K562 (cell line): ENCODE data around the gene SLC30A1. TPM values are rescaled to one million over a fixed set of nuclear protein-coding genes. Genes with fewer than 3 reads are reported as not detected.

ENCODE experiments used
- ARID1B ChIP-seq: fragments of 450-650 bp; IDR thresholded peaks from 2 replicates; pipeline ENCODE4 v1.6.1; 2016; ENCODE audit warnings: antibody characterized with exemption, mild to moderate bottlenecking, inconsistent platforms
- CREB5 ChIP-seq: fragments of 250-450 bp; sonication (Bioruptor Pico); IDR thresholded peaks from 2 replicates; pipeline ENCODE4 v1.5.0; 2020; ENCODE audit warnings: mild to moderate bottlenecking
- FOS ChIP-seq: IDR thresholded peaks from 3 replicates; pipeline ENCODE4 v1.6.1; 2011; ENCODE audit not compliant: insufficient read length; ENCODE audit errors: extremely low read depth
- HDAC1 ChIP-seq, 2 experiments: fragments of 450-650 bp; IDR thresholded peaks; 2 replicates each; pipeline ENCODE4 v1.6.1; 2016 to 2017; ENCODE audit warnings: inconsistent platforms in 1 of 2, mild to moderate bottlenecking in 1 of 2, moderate library complexity in 1 of 2
- JUNB ChIP-seq: fragments of 450-650 bp; formaldehyde crosslinking; conservative IDR thresholded peaks from 2 replicates; pipeline ENCODE4 v1.4.0; 2020; ENCODE audit warnings: mild to moderate bottlenecking
- JUND ChIP-seq, 2 experiments: IDR thresholded peaks; 2 replicates in 1 of 2; 3 replicates in 1 of 2; pipeline ENCODE4 v1.6.1; 2011; ENCODE audit warnings: borderline replicate concordance in 2 of 2, low read depth in 2 of 2, low read length in 2 of 2, improper control_type of control experiment in 1 of 2, missing biosample characterization in 1 of 2, missing genetic modification characterization in 1 of 2, missing genetic modification reagents in 1 of 2
- PRMT5 ChIP-seq: sonication (generic); formaldehyde crosslinking; IDR thresholded peaks from 2 replicates; pipeline ENCODE4 v1.5.0; 2020; ENCODE audit warnings: missing genetic modification reagents
- SMARCA4 ChIP-seq: fragments of 450-650 bp; IDR thresholded peaks from 2 replicates; pipeline ENCODE4 v1.6.1; 2016
- SMARCC2 ChIP-seq: fragments of 450-650 bp; IDR thresholded peaks from 2 replicates; pipeline ENCODE4 v1.6.1; 2017; ENCODE audit warnings: antibody characterized with exemption, moderate library complexity, mild to moderate bottlenecking, low read depth
- SMARCE1 ChIP-seq: fragments of 450-650 bp; IDR thresholded peaks from 2 replicates; pipeline ENCODE4 v1.7.1; 2016; ENCODE audit warnings: mild to moderate bottlenecking
- TAL1 ChIP-seq: fragments of 450-650 bp; IDR thresholded peaks from 2 replicates; pipeline ENCODE4 v1.6.1; 2016; ENCODE audit warnings: mild to moderate bottlenecking
- TEAD4 ChIP-seq, 2 experiments: sonication (generic) in 1 of 2; formaldehyde crosslinking in 1 of 2; IDR thresholded peaks; 2 replicates each; pipeline versions ENCODE4 v1.6.1 to v1.8.0; 2012 to 2022; ENCODE audit warnings: borderline replicate concordance in 1 of 2, inconsistent platforms in 1 of 2, low read length in 1 of 2, mild to moderate bottlenecking in 1 of 2, missing genetic modification reagents in 1 of 2
- polyA plus RNA-seq, 8 experiments: library from polyadenylated mRNA; depleted of rRNA in 4 of 8; stranded (reverse) in 5 of 8; unstranded in 3 of 8; fragments of >200 nt; fragmentation: Nextera tagmentation in 2 of 8; fragmentation: Illumina TruSeq in 1 of 8; extraction: Ambion mirVana in 2 of 8; extraction: Trizol in 1 of 8; gene quantifications; 2 replicates each; pipeline versions ENCODE4 v1.2.1 to v1.2.3, GENCODE V29; 2011 to 2014; ENCODE audit warnings: inconsistent platforms in 1 of 8, missing spikeins in 1 of 8
- total RNA-seq, 7 experiments: library from RNA; depleted of rRNA in 6 of 7; stranded (reverse); fragments of >200 nt in 6 of 7; fragmentation: Illumina TruSeq in 2 of 7; extraction: Trizol in 2 of 7; gene quantifications; 2 replicates each; pipeline versions ENCODE4 v1.2.1 to v1.2.3, GENCODE V29; 2011 to 2021; ENCODE audit warnings: low replicate concordance in 1 of 7

SLC30A1 gene
- total and polyA plus RNA-seq, 9 of the 15 experiments (the other 6 are each of a cell fraction or from before 2014, with no cell fraction given) = 4.1 to 14.4 (median 6.6) TPM

DNA sequence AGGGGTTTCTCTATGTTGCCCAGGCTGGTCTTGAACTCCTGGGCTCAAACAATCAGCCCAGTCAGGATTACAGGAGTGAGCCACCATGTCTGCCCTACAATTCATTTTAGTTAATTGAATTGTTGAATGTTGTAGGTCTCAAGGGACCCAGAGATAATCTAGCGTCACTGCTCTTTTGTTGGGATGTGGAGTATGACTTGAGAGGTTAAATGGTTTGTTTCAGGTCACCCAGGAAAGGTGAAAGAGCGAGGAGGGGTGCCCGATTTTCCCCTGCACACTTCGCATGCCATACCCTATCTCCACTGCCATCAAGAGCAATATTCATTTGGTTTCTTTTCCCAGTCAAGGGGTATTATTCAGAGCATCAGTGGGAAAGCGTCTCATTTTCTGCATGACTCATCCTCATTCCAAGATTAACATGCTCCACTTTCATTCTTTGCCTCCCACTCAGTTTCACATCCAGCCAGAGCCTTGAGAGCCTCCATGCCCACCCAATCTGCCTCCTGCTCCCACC, 13.1 kb upstream of the SLC30A1 start (continued):
- TF ChIP-seq JUND (IDR thresholded peaks at IDR 0.05; ENCODE audit: borderline replicate concordance, low read depth, low read length) (peak; percentile 92), JUND (tag; IDR thresholded peaks at IDR 0.05; ENCODE audit: borderline replicate concordance, low read depth, low read length) (peak; percentile 94), TAL1 (0 out of 2 replicates have a peak, but pooled peaks have one; percentile 3), SMARCA4 (peak; percentile 77), CREB5 (CRISPR knock-in tag) (no peak), JUNB (0 out of 2 replicates have a peak, but pooled peaks have one; percentile 27), PRMT5 (CRISPR knock-in tag) (no peak), SMARCC2 (peak; percentile 36; the same call in 1 of the 2 replicates), HDAC1 (IDR thresholded peaks at IDR 0.05) (peak in 1 of 2 experiments; percentile 24; a peak in 1 of 4 replicates), FOS (peak; percentile 13), SMARCE1 (peak; percentile 83), ARID1B (peak; percentile 74), TEAD4 (IDR thresholded peaks at IDR 0.05; ENCODE audit: low read length) (peak; percentile 11; the same call in 1 of the 2 replicates), TEAD4 (CRISPR knock-in tag; IDR thresholded peaks at IDR 0.05; ENCODE audit: borderline replicate concordance) (no peak)
